Endothelial cell of umbilical vein (primary cell): ENCODE data around the gene MREG. TPM values are rescaled to one million over a fixed set of nuclear protein-coding genes. Genes with fewer than 3 reads are reported as not detected.

ENCODE experiments used
- BruUV-seq: library from RNA; stranded (reverse); fragments of 400-500 nt; replicated peaks from 2 replicates; lab custom pipeline; 2021; lab: Mats Ljungman, UMichigan
- CTCF ChIA-PET: fragments of 300-600, 350-600 bp; sonication (Branson Sonifier 250); formaldehyde crosslinking; loops from one replicate; lab custom pipeline; 2021; ENCODE audit warnings: antibody characterized with exemption, inconsistent platforms; lab: Charles Lee
- POLR2A ChIA-PET: fragments of 300-600, 350-600 bp; sonication (Branson Sonifier 250); formaldehyde crosslinking; loops from one replicate; lab custom pipeline; 2021; ENCODE audit warnings: antibody characterized with exemption, inconsistent platforms; lab: Charles Lee
- DNase-seq: peaks from one replicate; pipeline ENCODE4 v3.0.0-alpha.2; 2011; ENCODE audit warnings: low read depth, low spot score
- FAIRE-seq: peaks from 2 replicates; lab custom pipeline; 2011; peaks lifted over from hg19 to GRCh38; lab: Jason Lieb, UNC
- H2AFZ ChIP-seq: 2 replicates; pipeline ENCODE4 v1.6.0; 2012; ENCODE audit warnings: low read depth, low read length, control low read depth, inconsistent platforms
- H3K27ac ChIP-seq: 2 replicates; pipeline ENCODE4 v1.5.1; 2011; ENCODE audit warnings: low read depth, mild to moderate bottlenecking, control low read depth, low read length, moderate library complexity; ENCODE audit not compliant: insufficient read depth
- H3K27me3 ChIP-seq, 2 experiments: 2 replicates each; pipeline versions ENCODE4 v1.6.0 to v1.6.1; 2011; ENCODE audit warnings: low read length in 2 of 2, mixed read lengths in 1 of 2; ENCODE audit not compliant: control insufficient read depth in 2 of 2, insufficient read depth in 2 of 2
- H3K36me3 ChIP-seq, 2 experiments: 2 replicates in 1 of 2; 3 replicates in 1 of 2; pipeline ENCODE4 v1.5.1; 2011; ENCODE audit warnings: low read length in 2 of 2, mild to moderate bottlenecking in 1 of 2, moderate library complexity in 1 of 2; ENCODE audit not compliant: control insufficient read depth in 2 of 2, insufficient read depth in 2 of 2; ENCODE audit errors: extremely low read depth in 1 of 2
- H3K4me1 ChIP-seq: 3 replicates; pipeline ENCODE4 v1.5.1; 2011; ENCODE audit warnings: mild to moderate bottlenecking, low read length; ENCODE audit not compliant: control insufficient read depth, insufficient read depth; ENCODE audit errors: extremely low read depth
- H3K4me2 ChIP-seq: 2 replicates; pipeline ENCODE4 v1.6.1; 2011; ENCODE audit warnings: low read length, control low read depth, mixed read lengths; ENCODE audit not compliant: insufficient read depth
- H3K4me3 ChIP-seq, 3 experiments: fragments of 200-600 bp in 1 of 3; sonication (generic), shearing (Covaris generic) in 1 of 3; replicated peaks in 1 of 3; 2 replicates each; pipeline ENCODE4 v1.5.1; 2011 to 2016; ENCODE audit warnings: control low read depth in 3 of 3, low read length in 3 of 3, mild to moderate bottlenecking in 2 of 3, inconsistent platforms in 1 of 3, low read depth in 1 of 3, moderate library complexity in 1 of 3; ENCODE audit not compliant: insufficient read depth in 1 of 3
- H3K79me2 ChIP-seq: 2 replicates; pipeline ENCODE4 v1.6.0; 2012; ENCODE audit warnings: low read length, inconsistent platforms; ENCODE audit not compliant: control insufficient read depth, insufficient read depth
- H3K9ac ChIP-seq: replicated peaks from 2 replicates; pipeline ENCODE3; 2011; ENCODE audit warnings: low read length, control low read depth; ENCODE audit not compliant: insufficient read depth; ENCODE audit errors: extremely low read depth
- H3K9me1 ChIP-seq: replicated peaks from 3 replicates; pipeline ENCODE4 v1.6.0; 2011; ENCODE audit warnings: mild to moderate bottlenecking, low read length; ENCODE audit not compliant: control insufficient read depth, insufficient read depth; ENCODE audit errors: extremely low read depth
- H3K9me3 ChIP-seq: replicated peaks from 2 replicates; pipeline ENCODE4 v1.5.1; 2012; ENCODE audit warnings: low read length, inconsistent platforms; ENCODE audit not compliant: control insufficient read depth, insufficient read depth
- H4K20me1 ChIP-seq: replicated peaks from 2 replicates; pipeline ENCODE3; 2011; ENCODE audit warnings: mild to moderate bottlenecking, low read length; ENCODE audit not compliant: control insufficient read depth, insufficient read depth; ENCODE audit errors: extremely low read depth
- EZH2 ChIP-seq: IDR thresholded peaks from 2 replicates; pipeline ENCODE4 v1.6.1; 2012; ENCODE audit warnings: borderline replicate concordance, low read depth, mild to moderate bottlenecking, moderate library complexity, low read length, inconsistent platforms; ENCODE audit not compliant: severe bottlenecking
- FOS ChIP-seq: IDR thresholded peaks from 2 replicates; pipeline ENCODE4 v1.6.1; 2011; ENCODE audit warnings: mild to moderate bottlenecking, low read length, moderate library complexity, borderline replicate concordance; ENCODE audit not compliant: insufficient read depth
- JUN ChIP-seq: IDR thresholded peaks from 2 replicates; pipeline ENCODE4 v1.6.1; 2011; ENCODE audit warnings: borderline replicate concordance, low read depth; ENCODE audit not compliant: insufficient read length, insufficient read depth
- MAX ChIP-seq: IDR thresholded peaks from 2 replicates; pipeline ENCODE4 v1.6.1; 2011; ENCODE audit not compliant: insufficient read depth, insufficient read length
- MYC ChIP-seq: IDR thresholded peaks from one replicate; pipeline ENCODE4 v1.6.1; 2011; ENCODE audit warnings: mild to moderate bottlenecking, low read depth, low read length
- POLR2A ChIP-seq: IDR thresholded peaks from 2 replicates; pipeline ENCODE4 v1.6.1; 2012; ENCODE audit warnings: low read depth, mild to moderate bottlenecking, control low read depth, low read length
- POLR2AphosphoS5 ChIP-seq: IDR thresholded peaks from 2 replicates; pipeline ENCODE4 v1.6.1; 2012; ENCODE audit warnings: low read depth, mild to moderate bottlenecking, control low read depth, low read length, moderate library complexity; ENCODE audit not compliant: insufficient read depth
- dilution Hi-C: fragments of 300-500 bp; cut with MboI; formaldehyde crosslinking; loops from one replicate; pipeline ENCODE4 v1.15.0; 2019; ENCODE audit warnings: low sequenced_read_pairs; ENCODE audit not compliant: extremely low pct_ligation_motif_present
- intact Hi-C: fragments of 100-400 bp; cut with micrococcal nuclease; formaldehyde crosslinking; loops from one replicate; pipeline ENCODE4 v1.10.0; 2022
- polyA plus RNA-seq, 4 experiments: library from polyadenylated mRNA; depleted of rRNA in 3 of 4; stranded (reverse) in 3 of 4; unstranded in 1 of 4; fragments of >200 nt; gene quantifications; 2 replicates each; pipeline versions ENCODE4 v1.2.1 to v1.2.3, GENCODE V29; 2011 to 2012; ENCODE audit warnings: missing spikeins in 1 of 4
- total RNA-seq: library from RNA; stranded (reverse); gene quantifications from 2 replicates; pipeline ENCODE4 v1.2.3, GENCODE V29; 2021

MREG gene
- total and polyA plus RNA-seq, 2 donors (not counting 3 experiments of a cell fraction or from before 2014, with no cell fraction given): 0.41 to 3.9 TPM

GRCh38 chr2:215914777-215915165 lies 98.6 kb downstream of the MREG start:
- no TSS peak for BruUV-seq
- intact Hi-C loops (no loop called here), dilution Hi-C loops (no loop called here)
- TF ChIP-seq EZH2 (no peak), JUN (no peak), MAX (no peak)
- H3K79me2 ChIP-seq: no peaks in the 10 kb centered on the region
- H2AFZ ChIP-seq: no peak overlapping the region
- H3K9me3 ChIP-seq: no peaks in the 10 kb centered on the region
- no peak for FAIRE-seq
- DNase-seq: no peak
- H3K9ac ChIP-seq: no peak overlapping the region
- H3K9me1 ChIP-seq: no peaks in the 10 kb centered on the region
- POLR2A ChIA-PET: no interaction called here
- no peak overlapping the region for H3K4me2 ChIP-seq
- peaks cover 9% of the 10 kb centered on the region for H3K4me1 ChIP-seq
- H4K20me1 ChIP-seq: no peaks in the 10 kb centered on the region
- H3K36me3 ChIP-seq: no peaks in the 10 kb centered on the region
- CTCF ChIA-PET: interaction anchor here (0.8 to 1.0 kb wide), 2 partner anchors 64 to 460 kb away, joined by 3 read pairs; no protein-coding TSS in a partner anchor
- no peak overlapping the region for H3K4me3 ChIP-seq
- no peaks in the 10 kb centered on the region for H3K27me3 ChIP-seq
- no peak overlapping the region for H3K27ac ChIP-seq

- CTCF ChIA-PET: interaction anchor here (0.8 to 1.3 kb wide), 4 partner anchors 7 to 623 kb away, joined by 3 to 4 read pairs (median 3); no protein-coding TSS in a partner anchor
- TF ChIP-seq FOS: no peak
- no peak for TF ChIP-seq MYC
- no peak for TF ChIP-seq MAX
- no peak for TF ChIP-seq POLR2A
- no peak for TF ChIP-seq POLR2AphosphoS5
- intact Hi-C loops (no loop called here), dilution Hi-C loops (no loop called here)
- DNase-seq: no peak
- Histone ChIP-seq H4K20me1 (no peaks in the 10 kb centered on the region), H3K27ac (no peak overlapping the region), H3K4me2 (no peak overlapping the region), H3K36me3 (no peaks in the 10 kb centered on the region), H3K27me3 (no peaks in the 10 kb centered on the region), H2AFZ (no peak overlapping the region), H3K4me1 (peaks cover 4% of the 10 kb centered on the region), H3K9ac (no peak overlapping the region), H3K9me3 (no peaks in the 10 kb centered on the region), H3K79me2 (no peaks in the 10 kb centered on the region), H3K4me3 (no peak overlapping the region), H3K9me1 (no peaks in the 10 kb centered on the region)
- no TSS peak for BruUV-seq
- POLR2A ChIA-PET: no interaction called here
- no peak for FAIRE-seq
These were observed 99.1 kb downstream of the MREG start for GRCh38 chr2:215914054-215914776.
